HL-60/S4 (cell line): ENCODE results near the gene FOXN3.

Experiments used
- in situ Hi-C: fragments of 300-500 bp; cut with MboI; formaldehyde crosslinking; loops from 2 replicates; pipeline ENCODE4 v1.14.3; 2022; ENCODE audit warnings: low sequenced_read_pairs

FOXN3 gene

DNA sequence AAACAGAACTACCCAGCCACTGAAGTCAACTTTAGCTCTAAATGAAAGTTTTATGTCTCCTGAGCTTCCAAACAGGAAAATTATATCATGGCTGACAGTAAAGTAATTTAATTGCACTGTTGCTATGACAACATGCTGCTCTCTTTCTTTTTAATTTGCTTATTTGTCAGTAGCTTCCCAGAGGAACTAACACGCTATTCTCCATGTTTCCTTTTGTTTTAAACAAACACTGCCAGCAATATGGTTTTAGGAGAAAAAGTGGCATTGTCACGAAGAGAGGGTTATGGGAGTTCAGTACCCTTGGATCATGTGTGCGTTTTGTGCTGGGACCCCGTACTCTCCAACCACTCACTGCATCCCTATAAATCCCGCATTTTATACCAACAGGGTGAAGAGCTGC, 1.9 kb downstream of the FOXN3 start:
- in situ Hi-C loops: no loop called here

DNA sequence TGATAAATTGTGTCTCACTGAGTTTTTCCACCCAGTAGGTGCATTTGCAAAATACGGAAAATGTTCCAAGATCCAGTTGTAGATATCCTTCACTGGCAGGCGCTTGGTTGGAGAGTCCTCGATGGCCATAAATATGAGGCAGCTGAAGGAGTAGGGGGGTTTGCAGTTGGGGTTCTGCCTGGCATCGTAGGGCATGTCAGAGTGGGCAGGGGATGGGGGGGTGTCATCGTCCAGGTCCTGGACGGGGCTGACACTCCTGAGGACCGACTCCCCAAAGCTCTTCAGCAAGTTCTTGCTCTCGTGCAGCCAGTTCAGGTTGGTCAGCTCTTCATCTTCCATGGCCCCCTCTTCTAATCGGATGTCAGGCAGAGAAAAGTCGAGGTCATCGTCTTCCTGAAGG, 5.1 kb downstream of the FOXN3 start:
- in situ Hi-C loops: no loop called here

DNA sequence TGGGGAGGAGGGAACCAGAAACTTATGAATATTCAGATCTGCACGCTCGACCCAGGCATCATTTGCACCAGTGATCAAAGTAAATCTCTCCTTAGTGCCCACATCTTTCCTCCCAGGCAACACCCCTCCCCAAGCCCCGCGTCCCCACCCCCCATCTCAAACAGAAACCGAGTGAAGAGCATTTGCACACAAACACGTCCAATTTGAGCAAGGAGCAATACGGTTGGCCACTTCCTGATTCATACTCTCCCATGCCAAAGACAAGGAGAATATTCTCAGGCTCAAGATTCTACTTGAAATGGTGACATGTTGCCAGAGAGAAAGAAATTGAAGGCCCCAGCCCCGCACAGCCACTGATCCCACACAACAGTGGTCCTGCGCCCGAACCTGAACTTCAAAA, 7.1 kb downstream of the FOXN3 start:
- in situ Hi-C loops: no loop called here

DNA sequence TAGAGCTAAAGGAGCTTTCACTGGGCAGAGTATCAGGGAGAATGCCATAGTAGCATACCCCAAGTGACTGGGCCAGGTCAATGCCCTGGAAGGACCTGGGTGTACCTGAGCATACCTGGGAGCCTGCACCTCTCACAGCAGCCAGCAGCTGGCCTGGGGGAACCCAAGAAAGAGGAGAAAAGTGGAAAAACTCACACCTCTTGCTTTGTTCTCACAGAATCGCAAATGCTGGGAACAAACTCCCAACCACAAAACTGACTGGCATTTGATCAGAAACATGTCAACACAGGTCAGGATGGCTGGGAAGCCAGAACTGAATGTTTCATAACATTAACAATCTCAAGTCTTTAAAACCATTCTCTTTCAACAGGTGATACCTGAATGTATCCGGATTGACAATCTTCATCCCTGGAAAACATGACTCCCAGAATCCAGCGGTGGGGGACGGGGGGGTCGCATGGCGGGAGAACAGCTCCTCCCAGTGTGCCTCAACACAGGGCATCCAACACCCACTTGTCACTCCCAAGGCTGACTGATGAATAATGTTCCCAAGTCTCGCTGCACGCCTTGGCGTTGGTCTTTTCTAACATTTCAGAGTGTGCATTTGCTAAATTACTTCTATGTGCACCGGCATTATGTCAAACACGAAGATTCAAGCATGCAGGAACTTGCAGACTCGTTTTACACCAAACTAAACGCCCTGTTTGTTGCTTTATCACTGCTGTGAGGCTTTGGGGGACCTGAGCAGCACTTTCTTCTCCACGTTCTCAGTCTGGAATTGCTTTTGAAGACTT, 7.9 kb downstream of the FOXN3 start:
- in situ Hi-C loops: no loop called here

DNA sequence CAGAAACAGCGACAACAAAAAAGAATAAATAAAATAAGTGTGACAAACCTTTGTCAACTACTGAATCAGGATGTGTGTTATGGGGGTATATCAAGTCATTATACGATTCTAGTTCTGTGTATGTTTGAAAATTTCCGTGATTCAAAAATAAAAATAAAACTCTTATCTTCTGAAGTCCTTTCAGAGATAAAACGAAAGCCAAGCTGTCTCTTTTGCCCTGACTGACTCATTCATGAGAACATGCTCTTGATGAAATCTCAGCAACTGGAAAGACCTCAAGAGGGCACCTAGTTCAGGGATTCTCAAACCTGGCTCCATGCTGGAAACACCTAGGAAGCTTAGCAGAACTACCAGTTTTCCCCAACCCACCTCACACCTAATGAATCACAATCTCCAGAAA, 9.2 kb downstream of the FOXN3 start:
- in situ Hi-C loops: no loop called here

DNA sequence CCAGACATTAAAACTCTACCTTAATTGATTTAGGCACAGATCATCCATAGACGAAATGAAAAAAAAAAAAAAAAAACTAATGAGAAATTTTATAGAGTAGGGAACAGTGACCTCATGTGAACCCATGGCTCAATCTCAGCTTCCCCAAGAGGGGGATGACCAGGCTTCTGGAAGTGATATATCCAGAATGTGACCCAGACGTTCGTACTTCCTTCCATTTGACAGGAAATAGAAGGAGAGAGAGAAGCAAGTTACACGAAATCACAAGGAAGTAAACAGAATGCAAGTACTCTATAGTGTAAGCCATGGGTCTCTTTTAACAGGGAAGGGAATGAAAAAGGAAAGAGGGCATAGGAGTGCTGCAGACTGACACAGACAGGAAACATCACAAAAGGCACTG, 10.1 kb downstream of the FOXN3 start:
- in situ Hi-C loops: no loop called here

DNA sequence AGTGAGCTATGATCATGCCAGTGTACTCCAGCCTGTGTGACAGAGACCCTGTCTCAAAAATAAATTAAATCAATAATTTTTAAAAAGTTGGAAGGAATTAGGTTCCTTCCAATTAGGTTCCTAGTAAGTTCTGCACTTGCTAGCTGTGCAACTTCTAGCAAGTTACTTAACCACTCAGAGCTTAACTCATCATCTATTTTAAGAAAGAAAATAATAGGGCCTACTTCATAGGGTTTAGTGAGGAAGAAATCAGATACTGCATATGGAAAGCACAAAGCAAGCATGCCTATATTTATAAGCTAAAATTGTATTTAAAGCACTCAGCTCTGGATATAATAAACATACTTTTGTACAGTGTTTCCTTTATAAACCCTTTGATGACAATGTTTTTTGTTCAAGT, 10.7 kb downstream of the FOXN3 start:
- in situ Hi-C loops: no loop called here

DNA sequence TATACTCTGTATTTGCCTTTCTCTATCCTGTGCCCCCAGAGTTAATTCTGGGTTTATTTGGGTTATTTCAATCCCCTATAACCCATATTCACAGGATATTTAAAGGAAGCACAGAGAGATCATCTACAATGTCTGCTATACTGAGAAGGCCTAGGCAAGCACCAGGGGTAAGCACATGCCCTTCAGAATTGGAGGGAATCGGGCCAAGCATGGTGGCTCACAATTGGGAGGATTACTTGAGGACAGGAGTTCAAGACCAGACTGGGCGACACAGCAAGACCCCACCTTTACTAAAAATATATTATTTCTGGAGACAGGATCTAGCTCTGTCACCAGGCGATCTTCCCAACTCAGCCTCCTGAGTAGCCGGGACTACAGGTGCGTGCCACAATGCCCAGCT, 11.3 kb downstream of the FOXN3 start:
- in situ Hi-C loops: no loop called here

DNA sequence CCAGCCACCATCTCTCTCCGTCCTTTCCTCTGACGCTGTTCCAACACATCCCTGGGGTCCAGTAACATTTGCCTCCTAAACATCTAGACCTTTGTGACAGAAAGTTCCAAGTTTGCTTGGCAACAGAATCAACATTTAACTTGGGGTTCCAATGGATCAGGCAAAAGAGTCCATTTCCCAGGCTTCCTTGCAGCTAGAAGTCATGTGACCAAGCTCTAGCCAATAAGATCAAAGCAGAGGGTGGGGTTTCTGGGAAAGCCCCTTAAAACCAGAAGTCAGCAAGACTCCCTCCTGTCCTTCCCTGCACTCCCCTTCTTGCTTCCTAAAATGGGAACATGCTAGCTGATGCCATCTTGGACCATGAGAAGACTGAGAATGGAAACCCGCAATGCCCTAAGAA, 14.7 kb downstream of the FOXN3 start:
- in situ Hi-C loops: no loop called here

DNA sequence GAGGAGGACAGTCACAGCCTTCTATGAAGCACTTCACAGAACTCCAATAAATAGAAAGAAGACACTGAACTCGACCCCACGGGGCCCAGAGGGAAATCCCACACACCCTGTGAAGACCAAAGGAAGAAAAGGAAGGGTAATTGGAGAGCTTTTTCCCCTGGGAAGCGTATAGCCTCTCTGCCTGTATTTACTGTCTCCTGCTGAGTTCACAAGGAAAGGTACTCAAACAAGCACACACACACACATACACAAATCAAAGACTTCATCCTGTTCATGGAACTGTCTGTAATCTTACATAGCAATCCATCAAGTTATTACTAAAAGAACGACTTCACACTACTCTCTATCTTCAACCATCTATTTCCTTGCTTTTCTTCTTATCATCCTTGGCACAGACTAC, 15.3 kb downstream of the FOXN3 start:
- in situ Hi-C loops: no loop called here

DNA sequence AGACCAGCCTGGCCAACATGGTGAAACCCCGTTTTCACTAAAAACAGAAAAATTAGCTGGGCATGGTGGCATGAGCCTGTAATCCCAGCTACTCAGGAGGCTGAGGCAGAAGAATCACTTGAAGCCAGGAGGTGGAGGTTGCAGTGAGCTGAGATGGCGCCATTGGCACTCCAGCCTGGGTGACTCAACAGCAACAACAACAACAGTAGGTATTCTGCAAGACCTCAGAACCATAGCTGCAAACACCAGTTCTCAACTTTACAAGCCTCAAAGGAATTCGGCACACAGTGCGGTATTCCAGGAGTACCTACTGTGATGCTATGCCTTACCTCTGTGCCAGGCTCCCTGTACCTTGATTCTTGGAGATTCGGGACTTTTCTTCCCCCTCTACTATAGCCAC, 15.8 kb downstream of the FOXN3 start:
- in situ Hi-C loops: no loop called here

DNA sequence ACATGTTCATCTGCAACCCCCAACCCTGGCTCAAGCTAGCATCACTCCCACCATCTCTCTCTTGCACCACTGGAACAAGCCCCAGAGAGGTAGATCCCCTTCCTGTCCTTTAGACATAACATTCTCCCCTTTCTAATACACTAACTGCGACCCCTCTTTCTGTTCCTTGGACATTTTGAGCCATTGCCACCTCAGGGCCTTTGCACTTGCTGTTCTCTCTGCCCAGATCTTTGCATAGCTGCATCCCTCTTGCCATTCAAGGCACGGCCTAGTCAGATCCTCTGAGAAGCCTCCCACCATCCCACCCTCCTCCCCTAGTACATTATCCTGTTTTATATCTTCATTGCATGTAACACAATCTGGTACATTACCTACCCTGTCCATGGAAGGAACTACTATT, 16.5 kb downstream of the FOXN3 start:
- in situ Hi-C loops: no loop called here

DNA sequence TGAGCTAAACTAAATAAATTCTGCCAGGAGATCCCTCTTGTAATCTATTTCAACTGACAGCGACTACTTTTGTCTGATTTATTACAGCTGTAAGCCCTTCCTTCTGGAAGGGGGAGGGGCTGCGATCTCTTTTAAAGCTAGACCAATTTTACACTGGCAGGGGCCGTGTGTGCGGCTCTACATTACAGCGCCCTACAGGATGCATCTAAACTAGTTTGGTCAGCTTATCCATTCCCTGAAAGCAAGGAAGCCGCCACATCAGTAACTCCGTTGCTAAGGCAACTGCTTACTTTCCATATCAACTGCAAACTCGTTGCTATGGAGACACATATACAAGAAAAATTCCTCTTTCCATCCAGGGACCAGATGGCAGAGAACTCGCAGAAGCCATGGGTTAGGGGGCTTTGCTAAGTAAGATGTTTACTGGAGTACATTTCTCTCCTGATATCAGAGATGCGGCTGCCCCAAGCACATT, 17.4 kb downstream of the FOXN3 start:
- in situ Hi-C loops: no loop called here

DNA sequence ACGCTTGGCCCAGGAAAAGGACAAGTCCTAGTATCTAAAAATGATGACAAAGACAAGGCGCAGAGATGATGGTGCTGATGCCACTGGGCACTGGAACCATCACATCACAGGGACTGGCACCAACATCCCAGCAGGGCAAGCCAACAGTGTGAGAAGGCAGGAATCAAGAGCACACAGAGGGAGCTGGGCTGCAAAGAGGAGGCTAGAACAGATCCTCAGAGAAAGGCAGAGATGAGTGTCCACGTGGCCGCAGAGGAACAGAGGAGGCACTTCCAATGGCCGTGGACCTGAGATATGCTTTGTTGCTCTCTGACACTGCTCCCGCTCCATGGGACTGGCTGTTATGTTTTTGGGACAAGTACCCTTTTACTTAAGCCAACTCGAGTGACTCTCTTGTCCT, 17.9 kb downstream of the FOXN3 start:
- in situ Hi-C loops: no loop called here

DNA sequence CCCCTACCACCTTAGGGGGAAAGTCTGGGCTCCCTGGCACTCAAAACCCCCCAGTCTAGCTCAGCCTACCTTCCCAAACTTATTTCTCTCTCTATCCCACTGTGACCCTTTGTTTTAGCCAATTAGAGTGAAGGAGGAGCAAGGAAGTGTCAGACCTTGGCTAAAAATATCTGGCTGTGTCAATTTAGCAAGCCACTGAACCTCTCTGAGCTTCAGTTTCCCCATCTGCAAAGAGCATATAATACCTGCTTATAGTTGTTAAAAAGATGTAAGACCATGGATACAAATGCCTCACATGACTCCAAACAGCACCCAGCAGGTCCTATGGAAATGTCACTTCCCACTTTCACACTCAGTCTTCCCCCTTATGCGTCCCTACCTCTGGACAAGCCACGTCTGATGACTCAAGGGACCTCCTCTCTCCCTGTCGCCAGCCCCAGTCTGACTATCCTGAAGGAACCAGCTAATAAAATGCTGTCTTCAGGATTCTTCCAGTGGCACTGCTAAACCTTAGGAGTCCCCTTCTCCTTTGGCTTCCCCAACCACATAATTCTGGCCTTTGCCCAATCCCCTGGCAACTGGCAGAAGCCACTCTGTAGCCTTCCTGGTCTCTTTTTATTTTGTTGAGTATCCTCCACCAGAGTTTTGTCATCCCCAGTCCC, 19.3 kb downstream of the FOXN3 start:
- in situ Hi-C loops: no loop called here

DNA sequence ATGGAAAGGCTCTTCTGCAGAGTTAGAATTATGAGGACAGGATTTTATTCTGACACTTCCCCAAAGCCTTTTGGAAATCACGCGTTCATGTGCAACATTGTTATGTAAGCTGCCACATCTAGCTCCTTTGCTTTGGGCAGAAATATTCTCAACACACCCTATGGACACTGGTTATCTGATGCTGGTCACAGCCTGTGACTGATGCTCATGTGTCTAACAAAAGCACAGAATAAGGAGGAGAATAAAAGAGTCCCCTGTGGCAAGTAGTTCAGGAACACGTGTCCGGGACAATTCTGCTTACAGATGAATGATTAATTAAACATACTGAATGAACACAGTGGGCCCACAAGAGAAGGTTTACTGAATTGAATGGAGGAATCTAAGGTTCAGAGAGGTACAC, 22.1 kb downstream of the FOXN3 start:
- in situ Hi-C loops: no loop called here

DNA sequence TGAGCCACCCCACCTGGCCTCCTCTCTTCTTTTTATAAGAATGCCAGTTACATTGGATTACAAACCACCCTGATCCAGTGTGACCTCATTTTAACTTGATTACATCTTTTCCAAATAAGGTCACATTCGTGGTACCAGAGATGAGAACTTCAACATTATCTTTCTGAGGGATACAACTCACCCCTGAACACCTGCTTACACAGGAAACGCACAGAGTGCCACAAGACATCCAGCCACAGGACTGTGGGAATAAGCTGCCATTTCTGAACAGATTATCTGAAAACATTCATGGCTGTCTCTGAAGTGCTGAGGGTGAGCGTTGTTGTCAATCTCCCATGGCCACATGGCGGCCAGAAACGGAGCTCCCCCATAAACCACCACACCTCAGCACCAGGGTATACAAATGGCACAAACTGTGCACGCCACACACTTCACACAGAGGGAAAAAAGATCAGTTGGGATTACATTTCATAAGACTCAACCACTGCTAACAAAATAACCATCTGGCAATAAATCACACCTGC, 23.7 kb downstream of the FOXN3 start:
- in situ Hi-C loops: no loop called here

DNA sequence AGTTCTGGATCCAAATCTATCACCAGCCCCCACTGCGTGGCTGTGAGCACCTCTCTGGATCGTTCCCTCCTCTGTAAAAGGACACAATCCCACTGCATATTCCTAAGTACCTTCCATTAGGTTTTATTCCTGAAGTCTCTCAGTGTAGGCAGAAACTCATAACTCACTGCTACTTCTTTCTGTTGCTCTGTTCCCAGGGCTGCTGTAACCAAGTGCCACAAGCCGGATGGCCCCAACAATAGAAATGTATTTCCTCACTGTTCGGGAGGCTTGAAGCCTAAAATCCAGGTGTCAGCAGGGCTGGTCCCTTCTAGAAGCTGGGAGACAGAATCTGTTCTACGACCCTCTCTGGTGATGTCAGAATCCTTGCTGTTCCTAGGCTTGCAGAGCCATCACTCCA, 24.9 kb downstream of the FOXN3 start:
- in situ Hi-C loops: no loop called here

DNA sequence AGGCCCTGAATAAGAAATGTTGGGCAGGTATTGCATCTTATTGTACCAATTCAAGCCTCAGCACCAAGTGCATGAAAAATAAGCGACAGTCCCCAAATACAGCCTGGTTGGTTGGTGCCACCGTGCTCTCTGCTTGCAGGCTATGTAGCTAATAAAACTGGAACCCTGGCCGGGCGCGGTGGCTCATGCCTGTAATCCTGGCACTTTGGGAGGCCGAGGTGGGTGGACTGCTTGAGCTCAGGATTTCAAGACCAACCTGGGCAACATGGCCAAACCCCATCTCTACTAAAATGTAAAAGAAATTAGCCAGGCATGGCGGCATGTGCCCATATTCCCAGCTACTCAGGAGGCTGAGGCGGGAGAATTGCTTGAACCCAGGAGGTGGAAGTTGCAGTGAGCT, 25.5 kb downstream of the FOXN3 start:
- in situ Hi-C loops: no loop called here

DNA sequence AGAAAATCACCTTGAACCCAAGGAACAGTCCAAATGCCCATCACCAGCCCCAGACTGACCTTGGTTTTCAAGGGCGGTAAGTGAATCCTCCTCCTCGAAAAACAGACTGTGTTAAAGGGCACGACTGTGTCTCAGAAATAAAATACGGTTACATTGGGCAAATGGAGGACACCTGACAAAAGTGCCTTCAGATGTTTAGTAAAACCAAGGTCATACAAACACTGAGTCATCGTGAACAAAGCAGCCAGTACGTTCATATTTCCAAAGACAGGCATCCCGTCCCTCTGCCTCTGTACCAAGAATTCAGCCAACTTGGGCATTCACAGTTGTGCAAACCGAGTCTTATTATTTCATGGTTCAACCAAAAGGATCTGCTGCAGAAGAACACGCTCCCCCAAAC, 25.9 kb downstream of the FOXN3 start:
- in situ Hi-C loops: no loop called here

DNA sequence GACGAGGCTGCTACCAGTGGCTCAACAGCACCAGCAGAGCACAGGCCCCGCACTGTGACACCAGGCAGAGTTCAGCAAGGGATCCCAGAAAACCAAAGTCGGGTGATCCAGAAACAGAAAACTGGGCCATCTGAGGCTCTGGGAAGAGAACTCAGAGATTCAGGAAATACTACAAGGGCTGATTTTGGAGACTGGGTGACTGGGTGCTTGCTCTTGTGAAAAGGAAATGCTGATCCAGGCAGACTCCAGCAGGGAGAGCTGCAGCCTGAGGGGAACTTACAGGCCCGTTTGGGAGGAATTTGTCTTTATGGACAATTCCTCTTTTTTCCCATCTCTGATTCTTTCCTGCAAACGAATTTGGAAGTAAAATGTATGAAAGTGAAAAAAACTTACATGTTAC, 28.2 kb downstream of the FOXN3 start:
- in situ Hi-C loops: no loop called here

DNA sequence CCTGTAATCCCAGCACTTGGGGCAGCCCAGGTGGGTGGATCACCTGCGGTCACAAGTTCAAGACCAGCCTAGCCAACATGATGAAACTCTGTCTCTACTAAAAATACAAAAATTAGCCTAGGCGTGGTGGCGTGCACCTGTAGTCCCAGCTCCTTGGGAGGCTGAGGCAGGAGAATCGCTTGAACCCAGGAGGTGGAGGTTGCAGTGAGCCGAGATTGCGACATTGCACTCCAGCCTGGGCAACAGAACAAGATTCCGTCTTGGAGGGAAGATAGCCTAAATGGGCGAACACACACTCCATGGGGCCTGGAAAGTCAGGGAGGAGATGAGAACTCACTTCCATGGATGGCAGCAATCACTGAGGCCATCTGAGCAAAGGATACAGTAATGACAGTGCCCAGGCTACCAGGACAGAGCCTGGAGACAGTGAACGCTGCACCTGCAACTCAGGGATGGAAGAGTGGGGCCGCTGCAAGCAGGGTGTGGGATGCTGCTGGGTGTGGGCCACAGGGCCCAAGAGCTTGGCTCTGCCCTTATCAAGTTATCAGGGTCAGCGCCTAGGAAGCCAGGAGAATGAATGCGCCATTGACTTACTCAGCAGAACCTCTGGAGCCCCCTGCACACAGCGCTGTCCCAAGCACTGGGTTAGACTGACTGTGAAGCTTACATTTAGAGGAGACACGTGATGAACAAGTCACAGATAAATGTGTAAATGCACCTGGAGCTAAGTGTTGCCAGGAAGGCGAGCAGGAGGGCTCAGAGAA, 28.9 kb downstream of the FOXN3 start:
- in situ Hi-C loops: no loop called here
